GM12878 (cell line): ENCODE measurements around the gene YIPF4.
"Not testable (repeated sequence)": the region's sequence is repeated elsewhere in the genome, so short reads cannot be mapped to it uniquely, and the experiment has no call there.

Source experiments
- EP300 ChIP-seq, 2 experiments: fragments of 150-350 bp in 1 of 2; IDR thresholded peaks; 2 replicates each; pipeline ENCODE4 v1.6.1; 2011 to 2012; ENCODE audit warnings: low read depth in 2 of 2, low read length in 2 of 2, borderline replicate concordance in 1 of 2, improper control_type of control experiment in 1 of 2, inconsistent platforms in 1 of 2; ENCODE audit not compliant: control insufficient read depth in 1 of 2
- ESRRA ChIP-seq: IDR thresholded peaks from 2 replicates; pipeline ENCODE4 v1.6.1; 2012; ENCODE audit warnings: mild to moderate bottlenecking, low read length, improper control_type of control experiment
- HDAC6 ChIP-seq: fragments of 200-600 bp; sonication (generic); IDR thresholded peaks from one replicate; pipeline ENCODE4 v1.8.0; 2017; ENCODE audit warnings: antibody characterized with exemption; ENCODE audit not compliant: unreplicated experiment
- HDGF ChIP-seq: fragments of 450-650 bp; IDR thresholded peaks from 2 replicates; pipeline ENCODE4 v1.6.1; 2016; ENCODE audit warnings: antibody characterized with exemption
- MTA3 ChIP-seq: IDR thresholded peaks from 2 replicates; pipeline ENCODE4 v1.6.1; 2012; ENCODE audit warnings: low read length, inconsistent platforms, borderline replicate concordance
- NFYB ChIP-seq: IDR thresholded peaks from 2 replicates; pipeline ENCODE4 v1.6.1; 2011; ENCODE audit warnings: low read depth, mild to moderate bottlenecking, low read length, improper control_type of control experiment, moderate library complexity; ENCODE audit not compliant: insufficient read depth
- POLR2A ChIP-seq: IDR thresholded peaks from 2 replicates; pipeline ENCODE4 v1.6.1; 2011; ENCODE audit warnings: low read depth, mild to moderate bottlenecking, low read length
- SP1 ChIP-seq: IDR thresholded peaks from one replicate; pipeline ENCODE4 v1.6.1; 2011; ENCODE audit warnings: low read depth, low read length
- YBX1 ChIP-seq: fragments of 450-650 bp; IDR thresholded peaks from 2 replicates; pipeline ENCODE4 v1.6.1; 2016; ENCODE audit warnings: antibody characterized with exemption
- YY1 ChIP-seq: IDR thresholded peaks from 2 replicates; pipeline ENCODE4 v1.6.1; 2011; ENCODE audit warnings: low read depth, mild to moderate bottlenecking, low read length
- TF ChIP-seq, protein P1 (sequence below), 3 experiments: IDR thresholded peaks in 2 of 3; conservative IDR thresholded peaks in 1 of 3; 2 replicates each; pipeline ENCODE4 v1.5.1; 2011; ENCODE audit warnings: low read depth in 3 of 3, low read length in 3 of 3, mild to moderate bottlenecking in 3 of 3, control low read depth in 2 of 3, moderate library complexity in 2 of 3, inconsistent platforms in 1 of 3, mixed read lengths in 1 of 3; ENCODE audit not compliant: control insufficient read depth in 2 of 3, insufficient read depth in 1 of 3; ENCODE audit errors: extremely low read depth in 1 of 3
- TF ChIP-seq, protein P2 (sequence below): IDR thresholded peaks from 2 replicates; pipeline ENCODE4 v1.6.1; 2011; ENCODE audit warnings: mild to moderate bottlenecking, low read depth, low read length, moderate library complexity; ENCODE audit not compliant: insufficient replicate concordance

- TF ChIP-seq MTA3; SP1; YY1; HDAC6; NFYB; YBX1; POLR2A; ESRRA; EP300 (IDR thresholded peaks at IDR 0.05; ENCODE audit: borderline replicate concordance in 1 of 2, control insufficient read depth in 1 of 2, low read depth in 2 of 2, low read length in 2 of 2); HDGF: not testable (repeated sequence)
- TF ChIP-seq, protein P1, sequence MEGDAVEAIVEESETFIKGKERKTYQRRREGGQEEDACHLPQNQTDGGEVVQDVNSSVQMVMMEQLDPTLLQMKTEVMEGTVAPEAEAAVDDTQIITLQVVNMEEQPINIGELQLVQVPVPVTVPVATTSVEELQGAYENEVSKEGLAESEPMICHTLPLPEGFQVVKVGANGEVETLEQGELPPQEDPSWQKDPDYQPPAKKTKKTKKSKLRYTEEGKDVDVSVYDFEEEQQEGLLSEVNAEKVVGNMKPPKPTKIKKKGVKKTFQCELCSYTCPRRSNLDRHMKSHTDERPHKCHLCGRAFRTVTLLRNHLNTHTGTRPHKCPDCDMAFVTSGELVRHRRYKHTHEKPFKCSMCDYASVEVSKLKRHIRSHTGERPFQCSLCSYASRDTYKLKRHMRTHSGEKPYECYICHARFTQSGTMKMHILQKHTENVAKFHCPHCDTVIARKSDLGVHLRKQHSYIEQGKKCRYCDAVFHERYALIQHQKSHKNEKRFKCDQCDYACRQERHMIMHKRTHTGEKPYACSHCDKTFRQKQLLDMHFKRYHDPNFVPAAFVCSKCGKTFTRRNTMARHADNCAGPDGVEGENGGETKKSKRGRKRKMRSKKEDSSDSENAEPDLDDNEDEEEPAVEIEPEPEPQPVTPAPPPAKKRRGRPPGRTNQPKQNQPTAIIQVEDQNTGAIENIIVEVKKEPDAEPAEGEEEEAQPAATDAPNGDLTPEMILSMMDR (IDR thresholded peaks at IDR 0.05 in 2 of 3, conservative IDR thresholded peaks at IDR 0.05 in 1 of 3; ENCODE audit: control insufficient read depth in 2 of 3, extremely low read depth in 1 of 3, insufficient read depth in 1 of 3, low read depth in 3 of 3, low read length in 3 of 3) = not testable (repeated sequence)
- TF ChIP-seq, protein P2, sequence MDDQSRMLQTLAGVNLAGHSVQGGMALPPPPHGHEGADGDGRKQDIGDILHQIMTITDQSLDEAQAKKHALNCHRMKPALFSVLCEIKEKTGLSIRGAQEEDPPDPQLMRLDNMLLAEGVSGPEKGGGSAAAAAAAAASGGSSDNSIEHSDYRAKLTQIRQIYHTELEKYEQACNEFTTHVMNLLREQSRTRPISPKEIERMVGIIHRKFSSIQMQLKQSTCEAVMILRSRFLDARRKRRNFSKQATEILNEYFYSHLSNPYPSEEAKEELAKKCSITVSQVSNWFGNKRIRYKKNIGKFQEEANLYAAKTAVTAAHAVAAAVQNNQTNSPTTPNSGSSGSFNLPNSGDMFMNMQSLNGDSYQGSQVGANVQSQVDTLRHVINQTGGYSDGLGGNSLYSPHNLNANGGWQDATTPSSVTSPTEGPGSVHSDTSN = not testable (repeated sequence)
Observed at GRCh38 chr2:32350797-32351196, 73.1 kb downstream of the YIPF4 start.
